HepG2 (cell line): ENCODE measurements around the gene CAPN9. TPM values are rescaled to one million over a fixed set of nuclear protein-coding genes. Genes with fewer than 3 reads are reported as not detected.
A peak's percentile ranks its signal among the peaks of the same experiment; 100 is the strongest.

Source experiments
- CEBPZ ChIP-seq: IDR thresholded peaks from 2 replicates; pipeline ENCODE4 v1.6.1; 2012; ENCODE audit warnings: low read length, improper control_type of control experiment
- CTCF ChIP-seq: sonication (generic); formaldehyde crosslinking; IDR thresholded peaks from 2 replicates; pipeline ENCODE4 v1.5.0; 2020; ENCODE audit warnings: mild to moderate bottlenecking, missing genetic modification reagents, moderate library complexity
- E2F2 ChIP-seq: sonication (generic); formaldehyde crosslinking; IDR thresholded peaks from 2 replicates; pipeline ENCODE4 v1.4.0; 2020; ENCODE audit warnings: missing genetic modification reagents, borderline replicate concordance
- FOSL1 ChIP-seq: sonication (generic); formaldehyde crosslinking; IDR thresholded peaks from 2 replicates; pipeline ENCODE4 v1.9.0; 2021; ENCODE audit warnings: missing genetic modification reagents, borderline replicate concordance
- HNRNPL ChIP-seq: fragments of 200-400 bp; formaldehyde crosslinking; IDR thresholded peaks from 2 replicates; pipeline ENCODE4 v1.6.1; 2017; ENCODE audit warnings: mild to moderate bottlenecking, low read depth, low read length
- ISX ChIP-seq: sonication (generic); formaldehyde crosslinking; conservative IDR thresholded peaks from 2 replicates; pipeline ENCODE4 v1.5.0; 2020; ENCODE audit warnings: missing genetic modification reagents
- KDM2A ChIP-seq: sonication (generic); formaldehyde crosslinking; IDR thresholded peaks from 2 replicates; pipeline ENCODE4 v1.4.0; 2020; ENCODE audit warnings: low read depth, missing genetic modification reagents, borderline replicate concordance
- KLF13 ChIP-seq: sonication (generic); formaldehyde crosslinking; IDR thresholded peaks from 2 replicates; pipeline ENCODE4 v1.4.0; 2020; ENCODE audit warnings: mild to moderate bottlenecking, missing genetic modification reagents
- MAX ChIP-seq: IDR thresholded peaks from 2 replicates; pipeline ENCODE4 v1.6.1; 2012; ENCODE audit warnings: inconsistent platforms
- PLSCR1 ChIP-seq: sonication (generic); formaldehyde crosslinking; IDR thresholded peaks from 2 replicates; pipeline ENCODE4 v1.5.0; 2020; ENCODE audit warnings: missing genetic modification reagents, mild to moderate bottlenecking, borderline replicate concordance
- SCMH1 ChIP-seq: sonication (generic); formaldehyde crosslinking; IDR thresholded peaks from 2 replicates; pipeline ENCODE4 v1.9.0; 2021; ENCODE audit warnings: missing genetic modification reagents, mild to moderate bottlenecking, borderline replicate concordance
- SOX5 ChIP-seq: IDR thresholded peaks from 2 replicates; pipeline ENCODE4 v1.6.1; 2016; ENCODE audit warnings: borderline replicate concordance
- SRSF1 ChIP-seq: fragments of 200-400 bp; formaldehyde crosslinking; optimal IDR thresholded peaks from 2 replicates; pipeline ENCODE3; 2017; ENCODE audit warnings: mild to moderate bottlenecking, low read depth, low read length, moderate library complexity
- SRY ChIP-seq: sonication (generic); formaldehyde crosslinking; IDR thresholded peaks from 2 replicates; pipeline ENCODE4 v1.8.0; 2022; ENCODE audit warnings: mild to moderate bottlenecking, missing genetic modification reagents
- STAG1 ChIP-seq: sonication (generic); formaldehyde crosslinking; IDR thresholded peaks from 2 replicates; pipeline ENCODE4 v1.4.0; 2020; ENCODE audit warnings: missing genetic modification reagents
- STAT5B ChIP-seq: sonication (generic); formaldehyde crosslinking; IDR thresholded peaks from 2 replicates; pipeline ENCODE4 v1.4.0; 2020; ENCODE audit warnings: missing genetic modification reagents
- TGIF2 ChIP-seq: IDR thresholded peaks from 2 replicates; pipeline ENCODE4 v1.6.1; 2016; ENCODE audit warnings: control low read depth, missing compliant biosample characterization
- ZNF30 ChIP-seq: sonication (generic); formaldehyde crosslinking; IDR thresholded peaks from 2 replicates; pipeline ENCODE4 v1.5.0; 2020; ENCODE audit warnings: mild to moderate bottlenecking, missing genetic modification reagents
- ZNF335 ChIP-seq: sonication (generic); formaldehyde crosslinking; IDR thresholded peaks from 2 replicates; pipeline ENCODE4 v1.4.0; 2020; ENCODE audit warnings: missing genetic modification reagents
- ZNF446 ChIP-seq: sonication (generic); formaldehyde crosslinking; IDR thresholded peaks from 2 replicates; pipeline ENCODE4 v1.5.0; 2020; ENCODE audit warnings: mild to moderate bottlenecking, missing genetic modification reagents
- ZNF547 ChIP-seq: sonication (generic); formaldehyde crosslinking; IDR thresholded peaks from 2 replicates; pipeline ENCODE4 v1.5.1; 2020; ENCODE audit warnings: mild to moderate bottlenecking, missing genetic modification reagents
- ZNF841 ChIP-seq: sonication (generic); formaldehyde crosslinking; IDR thresholded peaks from 2 replicates; pipeline ENCODE4 v1.8.1; 2023; ENCODE audit warnings: missing genetic modification reagents, borderline replicate concordance
- ZSCAN20 ChIP-seq: sonication (generic); formaldehyde crosslinking; IDR thresholded peaks from 2 replicates; pipeline ENCODE4 v1.4.0; 2020; ENCODE audit warnings: missing genetic modification reagents, mild to moderate bottlenecking, borderline replicate concordance
- polyA plus RNA-seq, 8 experiments: library from polyadenylated mRNA; depleted of rRNA in 3 of 8; stranded (reverse) in 7 of 8; unstranded in 1 of 8; fragments of >200 nt; fragmentation: Illumina TruSeq in 4 of 8; extraction: Trizol in 4 of 8; gene quantifications; 2 replicates each; pipeline versions ENCODE4 v1.2.1 to v1.2.3, GENCODE V29; 2011 to 2016; ENCODE audit warnings: low read depth in 4 of 8, missing spikeins in 1 of 8, mixed read lengths in 1 of 8; ENCODE audit not compliant: insufficient read depth in 1 of 8
- total RNA-seq, 5 experiments: library from RNA; depleted of rRNA; stranded (reverse); fragments of >200 nt; fragmentation: Illumina TruSeq; extraction: Trizol; gene quantifications; 2 replicates each; pipeline ENCODE4 v1.2.3, GENCODE V29; 2016; ENCODE audit warnings: low read depth in 1 of 5

CAPN9 gene
- total and polyA plus RNA-seq, 2 of the 13 experiments (the other 11 are each of a cell fraction or from before 2014, with no cell fraction given) = 0.04 to 0.31 TPM

GRCh38 chr1:230713915-230714764 is 33.0 kb upstream of the CAPN9 start, which contains the start of gene AGT (continued):
- TF ChIP-seq CTCF (peak; percentile 37), ISX (CRISPR knock-in tag) (no peak), ZNF841 (CRISPR knock-in tag) (no peak), MAX (no peak), SRSF1 (peak; percentile 67), ZNF547 (CRISPR knock-in tag) (no peak), PLSCR1 (CRISPR knock-in tag) (peak; percentile 15; the same call in 1 of the 2 replicates), STAT5B (CRISPR knock-in tag) (0 out of 2 replicates have a peak, but pooled peaks have one; percentile 20), FOSL1 (CRISPR knock-in tag) (no peak), ZNF30 (CRISPR knock-in tag) (no peak), TGIF2 (CRISPR knock-in tag) (peak; percentile 63; the same call in 1 of the 2 replicates), ZNF446 (CRISPR knock-in tag) (peak; percentile 78), ZNF335 (CRISPR knock-in tag) (peak; percentile 82), CEBPZ (no peak), HNRNPL (peak; percentile 96), KDM2A (peak; percentile 82; the same call in 1 of the 2 replicates), SOX5 (CRISPR knock-in tag) (peak; percentile 85), SRY (CRISPR knock-in tag) (no peak), STAG1 (no peak; the same call in none of the 2 replicates), E2F2 (CRISPR knock-in tag) (no peak), ZSCAN20 (CRISPR knock-in tag) (0 out of 2 replicates have a peak, but pooled peaks have one; percentile 18), SCMH1 (CRISPR knock-in tag) (no peak), KLF13 (CRISPR knock-in tag) (no peak)
